Activated CD4-positive, CD25-positive, alpha-beta regulatory T cell treated with anti-CD3 and anti-CD28 coated beads, Interleukin-2, amount 50 U/mL, for 24 hours (primary cell): Measurements from ENCODE around the gene ISYNA1.
A peak's percentile ranks its signal among the peaks of the same experiment; 100 is the strongest.

Source experiments
- ATAC-seq, 2 donors: fragments of 150-1000 bp; cut with Tn5 transposase; one replicate each; pipeline ENCODE4 v1.10.0; 2021; ENCODE audit warnings: mild to moderate bottlenecking in 1 of 2, moderate library complexity in 1 of 2

ISYNA1 gene

GRCh38 chr19:18442941-18443340 lies 5.0 kb upstream of the ISYNA1 start:
- ATAC-seq, result no peak

GRCh38 chr19:18441804-18442788 lies 4.2 kb upstream of the ISYNA1 start:
- no peak for ATAC-seq

- ATAC-seq, result no peak
Observed at GRCh38 chr19:18440936-18441803, 3.2 kb upstream of the ISYNA1 start.

GRCh38 chr19:18440415-18440877 lies 2.5 kb upstream of the ISYNA1 start:
- ATAC-seq, result no peak

GRCh38 chr19:18439910-18440237 lies 1.9 kb upstream of the ISYNA1 start:
- no peak for ATAC-seq

- ATAC-seq, result no peak
Observed at GRCh38 chr19:18439025-18439909, 1.3 kb upstream of the ISYNA1 start.

GRCh38 chr19:18438331-18439024 lies 545 bp upstream of the ISYNA1 start:
- no peak for ATAC-seq

- ATAC-seq, result peak; percentile 60 to 66
Observed at GRCh38 chr19:18436671-18437490, 1.1 kb downstream of the ISYNA1 start.

GRCh38 chr19:18435842-18436670 lies 1.9 kb downstream of the ISYNA1 start:
- no peak for ATAC-seq

GRCh38 chr19:18435178-18435841 lies 2.6 kb downstream of the ISYNA1 start:
- no peak for ATAC-seq

GRCh38 chr19:18434411-18435175 lies 3.3 kb downstream of the ISYNA1 start:
- no peak for ATAC-seq

GRCh38 chr19:18433735-18434398 lies 4.1 kb downstream of the ISYNA1 start:
- no peak for ATAC-seq

GRCh38 chr19:18433015-18433691 lies 4.8 kb downstream of the ISYNA1 start:
- ATAC-seq, result no peak

- no peak for ATAC-seq
Observed at GRCh38 chr19:18432275-18433014, 5.5 kb downstream of the ISYNA1 start.

GRCh38 chr19:18431351-18432197 lies 6.4 kb downstream of the ISYNA1 start:
- no peak for ATAC-seq
